Measurements from ENCODE around the gene PCDHB14.
A peak's percentile ranks its signal among the peaks of the same experiment; 100 is the strongest.
"Not testable (repeated sequence)": the region's sequence is repeated elsewhere in the genome, so short reads cannot be mapped to it uniquely, and the experiment has no call there.

Gene PCDHB14

GRCh38 chr5:141236516-141237313 lies 13.6 kb downstream of the PCDHB14 start:
- H3K9me3 ChIP-seq: peaks cover 31 to 99% (median 94%) of the 10 kb centered on the region in 3 donors

GRCh38 chr5:141241496-141241895 lies 18.4 kb downstream of the PCDHB14 start:
- intact Hi-C loops (cut with DNase I; ENCODE audit: low total_unique reads): loop anchor here (10.0 kb wide), 1 partner anchor 183 kb away; the partner anchor contains the start of gene PCDHGA11
- no peak for DNase-seq
- Histone ChIP-seq H3K4me1 (no peaks in the 10 kb centered on the region), H3K27ac (no peak overlapping the region), H3K9me3 (peaks cover 39 to 99% (median 85%) of the 10 kb centered on the region in 3 donors), H3K36me3 (peaks cover under 1 to 53% (median 37%) of the 10 kb centered on the region in 3 donors), H3K27me3 (no peaks in the 10 kb centered on the region), H3K4me3 (no peak overlapping the region)
- no peak for TF ChIP-seq CTCF (IDR thresholded peaks at IDR 0.05)

More at GRCh38 chr5:141236516-141237313, 13.6 kb downstream of the PCDHB14 start:
- Histone ChIP-seq H3K4me3 (no peak overlapping the region), H3K27me3 (no peaks in the 10 kb centered on the region), H3K36me3 (peaks cover 0 to 64% (median 47%) of the 10 kb centered on the region in 3 donors), H3K27ac (no peak overlapping the region), H3K4me1 (no peaks in the 10 kb centered on the region)
- intact Hi-C loops (cut with DNase I; ENCODE audit: low total_unique reads): no loop called here
- DNase-seq: no peak
- no peak for TF ChIP-seq CTCF (IDR thresholded peaks at IDR 0.05)

- Histone ChIP-seq H3K27ac (no peak within 1 kb of the TSS), H3K9me3 (peaks cover 41 to 100% (median 84%) of the 10 kb centered on the region in 3 donors), H3K27me3 (no peaks in the 10 kb centered on the region), H3K4me1 (no peaks in the 10 kb centered on the region), H3K36me3 (peaks cover 10 to 62% (median 52%) of the 10 kb centered on the region in 3 donors), H3K4me3 (peak within 1 kb of the TSS; percentile 23 to 33)
- DNase-seq: no peak
- no peak for TF ChIP-seq CTCF (IDR thresholded peaks at IDR 0.05)
- intact Hi-C loops (cut with DNase I; ENCODE audit: low total_unique reads): loop anchor here (10.0 kb wide), 1 partner anchor 180 kb away; the partner anchor contains the start of gene PCDHGA11
These were observed 22.1 kb downstream of the PCDHB14 start, which contains the start of gene PCDHB15 for GRCh38 chr5:141245250-141245717. PCDHB15 (plus strand) TSS chr5:141245395; CDS start chr5:141245579, 184 bp downstream.

GRCh38 chr5:141246971-141247370 lies 23.8 kb downstream of the PCDHB14 start:
- DNase-seq, H3K27me3 ChIP-seq, H3K4me1 ChIP-seq, H3K27ac ChIP-seq, H3K4me3 ChIP-seq: not testable (repeated sequence)
- Histone ChIP-seq H3K36me3 (peaks cover 10 to 65% (median 53%) of the 10 kb centered on the region in 3 donors), H3K9me3 (peaks cover 37 to 100% (median 84%) of the 10 kb centered on the region in 3 donors)
- intact Hi-C loops (cut with DNase I; ENCODE audit: low total_unique reads): loop anchor here (10.0 kb wide), 1 partner anchor 178 kb away; the partner anchor contains the start of gene PCDHGA11

GRCh38 chr5:141247434-141247833 lies 24.3 kb downstream of the PCDHB14 start:
- Histone ChIP-seq H3K9me3 (peaks cover 36 to 100% (median 84%) of the 10 kb centered on the region in 3 donors), H3K36me3 (peaks cover 10 to 68% (median 54%) of the 10 kb centered on the region in 3 donors)
- not testable (repeated sequence) for H3K4me1 ChIP-seq, H3K27me3 ChIP-seq, H3K4me3 ChIP-seq, H3K27ac ChIP-seq, DNase-seq
- intact Hi-C loops (cut with DNase I; ENCODE audit: low total_unique reads): loop anchor here (10.0 kb wide), 1 partner anchor 177 kb away; the partner anchor contains the start of gene PCDHGA11

GRCh38 chr5:141250576-141250975 lies 27.4 kb downstream of the PCDHB14 start:
- Histone ChIP-seq H3K4me3 (no peak overlapping the region), H3K36me3 (peaks cover 10 to 68% (median 61%) of the 10 kb centered on the region in 3 donors), H3K27ac (no peak overlapping the region), H3K27me3 (no peaks in the 10 kb centered on the region), H3K9me3 (peaks cover 23 to 100% (median 95%) of the 10 kb centered on the region in 3 donors), H3K4me1 (no peaks in the 10 kb centered on the region)
- no peak for TF ChIP-seq CTCF (IDR thresholded peaks at IDR 0.05)
- DNase-seq: no peak
- intact Hi-C loops (cut with DNase I; ENCODE audit: low total_unique reads): no loop called here
